ENCODE results near the gene BPHL. TPM values are rescaled to one million over a fixed set of nuclear protein-coding genes. Genes with fewer than 3 reads are reported as not detected.
"Not testable (repeated sequence)": the region's sequence is repeated elsewhere in the genome, so short reads cannot be mapped to it uniquely, and the experiment has no call there.

BPHL gene
- total RNA-seq, 1 experiment from 2014 or later = 9.3 TPM

- not testable (repeated sequence) for H4K20me1 ChIP-seq (ENCODE audit: insufficient read depth, low read depth, low read length); H3K4me2 ChIP-seq (ENCODE audit: low read depth, low read length, poor library complexity, severe bottlenecking); H3K79me2 ChIP-seq (ENCODE audit: low read length); H3K27me3 ChIP-seq (ENCODE audit: low read length); H3K4me1 ChIP-seq (ENCODE audit: low read length); H3K9ac ChIP-seq (ENCODE audit: low read length); H3K9me2 ChIP-seq (replicated peaks; ENCODE audit: insufficient read depth, low read length); H2AFZ ChIP-seq (ENCODE audit: low read length); H3K27ac ChIP-seq (ENCODE audit: low read length); H3K9me3 ChIP-seq (ENCODE audit: low read length); H3K4me3 ChIP-seq (ENCODE audit: low read length); H3K36me3 ChIP-seq (ENCODE audit: insufficient read depth, low read length)
- DNase-seq = peak; percentile 33
Measured at GRCh38 chr6:3171313-3172175, 53.0 kb downstream of the BPHL start.

- not testable (repeated sequence) for H3K4me2 ChIP-seq (ENCODE audit: low read depth, low read length, poor library complexity, severe bottlenecking); H3K9me2 ChIP-seq (replicated peaks; ENCODE audit: insufficient read depth, low read length); H3K4me3 ChIP-seq (ENCODE audit: low read length); H3K9me3 ChIP-seq (ENCODE audit: low read length); H3K4me1 ChIP-seq (ENCODE audit: low read length); H3K79me2 ChIP-seq (ENCODE audit: low read length); H4K20me1 ChIP-seq (ENCODE audit: insufficient read depth, low read depth, low read length); H3K9ac ChIP-seq (ENCODE audit: low read length); H3K27me3 ChIP-seq (ENCODE audit: low read length); H3K27ac ChIP-seq (ENCODE audit: low read length); H2AFZ ChIP-seq (ENCODE audit: low read length); H3K36me3 ChIP-seq (ENCODE audit: insufficient read depth, low read length)
- DNase-seq = peak; percentile 15
Measured at GRCh38 chr6:3172789-3173188, 54.3 kb downstream of the BPHL start.

- not testable (repeated sequence) for H3K4me2 ChIP-seq (ENCODE audit: low read depth, low read length, poor library complexity, severe bottlenecking)
Measured at GRCh38 chr6:3173636-3174089, 55.2 kb downstream of the BPHL start.

GRCh38 chr6:3175715-3176402, 57.3 kb downstream of the BPHL start:
- peak; percentile 23 for DNase-seq
- H3K4me2 ChIP-seq (ENCODE audit: low read depth, low read length, poor library complexity, severe bottlenecking) = no peak overlapping the region
- no peak overlapping the region for H2AFZ ChIP-seq (ENCODE audit: low read length)

More at GRCh38 chr6:3173636-3174089, 55.2 kb downstream of the BPHL start:
- H2AFZ ChIP-seq (ENCODE audit: low read length); H3K9me3 ChIP-seq (ENCODE audit: low read length); H3K4me3 ChIP-seq (ENCODE audit: low read length); H3K36me3 ChIP-seq (ENCODE audit: insufficient read depth, low read length); H3K27ac ChIP-seq (ENCODE audit: low read length); H3K4me1 ChIP-seq (ENCODE audit: low read length); H3K79me2 ChIP-seq (ENCODE audit: low read length); DNase-seq; H4K20me1 ChIP-seq (ENCODE audit: insufficient read depth, low read depth, low read length); H3K9ac ChIP-seq (ENCODE audit: low read length); H3K27me3 ChIP-seq (ENCODE audit: low read length); H3K9me2 ChIP-seq (replicated peaks; ENCODE audit: insufficient read depth, low read length): not testable (repeated sequence)

GRCh38 chr6:3176562-3177355, 58.2 kb downstream of the BPHL start:
- Histone ChIP-seq H3K36me3 (ENCODE audit: insufficient read depth, low read length) (no peaks in the 10 kb centered on the region), H3K27ac (ENCODE audit: low read length) (no peak overlapping the region), H3K79me2 (ENCODE audit: low read length) (no peaks in the 10 kb centered on the region), H3K4me1 (ENCODE audit: low read length) (no peaks in the 10 kb centered on the region), H3K27me3 (ENCODE audit: low read length) (no peaks in the 10 kb centered on the region), H4K20me1 (ENCODE audit: insufficient read depth, low read depth, low read length) (no peaks in the 10 kb centered on the region), H3K9ac (ENCODE audit: low read length) (no peak overlapping the region), H3K4me2 (ENCODE audit: low read depth, low read length, poor library complexity, severe bottlenecking) (no peak overlapping the region), H3K4me3 (ENCODE audit: low read length) (no peak overlapping the region), H3K9me2 (replicated peaks; ENCODE audit: insufficient read depth, low read length) (no peaks in the 10 kb centered on the region), H2AFZ (ENCODE audit: low read length) (no peak overlapping the region), H3K9me3 (ENCODE audit: low read length) (no peaks in the 10 kb centered on the region)
- peak; percentile 15 for DNase-seq

More at GRCh38 chr6:3175715-3176402, 57.3 kb downstream of the BPHL start:
- Histone ChIP-seq H3K36me3 (ENCODE audit: insufficient read depth, low read length) (no peaks in the 10 kb centered on the region), H3K27ac (ENCODE audit: low read length) (no peak overlapping the region), H3K79me2 (ENCODE audit: low read length) (no peaks in the 10 kb centered on the region), H3K4me1 (ENCODE audit: low read length) (no peaks in the 10 kb centered on the region), H3K9ac (ENCODE audit: low read length) (no peak overlapping the region), H3K4me3 (ENCODE audit: low read length) (no peak overlapping the region), H3K9me3 (ENCODE audit: low read length) (no peaks in the 10 kb centered on the region), H3K27me3 (ENCODE audit: low read length) (no peaks in the 10 kb centered on the region), H4K20me1 (ENCODE audit: insufficient read depth, low read depth, low read length) (no peaks in the 10 kb centered on the region), H3K9me2 (replicated peaks; ENCODE audit: insufficient read depth, low read length) (no peaks in the 10 kb centered on the region)

- H3K27me3 ChIP-seq (ENCODE audit: low read length); H3K9ac ChIP-seq (ENCODE audit: low read length); H3K27ac ChIP-seq (ENCODE audit: low read length); H4K20me1 ChIP-seq (ENCODE audit: insufficient read depth, low read depth, low read length); H3K79me2 ChIP-seq (ENCODE audit: low read length); H3K4me2 ChIP-seq (ENCODE audit: low read depth, low read length, poor library complexity, severe bottlenecking); DNase-seq; H3K4me3 ChIP-seq (ENCODE audit: low read length); H3K9me2 ChIP-seq (replicated peaks; ENCODE audit: insufficient read depth, low read length); H3K9me3 ChIP-seq (ENCODE audit: low read length); H3K36me3 ChIP-seq (ENCODE audit: insufficient read depth, low read length); H2AFZ ChIP-seq (ENCODE audit: low read length); H3K4me1 ChIP-seq (ENCODE audit: low read length): not testable (repeated sequence)
Measured at GRCh38 chr6:3178666-3179065, 60.2 kb downstream of the BPHL start.

- not testable (repeated sequence) for H3K4me3 ChIP-seq (ENCODE audit: low read length); H3K36me3 ChIP-seq (ENCODE audit: insufficient read depth, low read length); H3K79me2 ChIP-seq (ENCODE audit: low read length); H3K9me3 ChIP-seq (ENCODE audit: low read length); H3K27ac ChIP-seq (ENCODE audit: low read length); H3K4me1 ChIP-seq (ENCODE audit: low read length); H3K4me2 ChIP-seq (ENCODE audit: low read depth, low read length, poor library complexity, severe bottlenecking); H4K20me1 ChIP-seq (ENCODE audit: insufficient read depth, low read depth, low read length); H3K27me3 ChIP-seq (ENCODE audit: low read length); H2AFZ ChIP-seq (ENCODE audit: low read length); H3K9me2 ChIP-seq (replicated peaks; ENCODE audit: insufficient read depth, low read length); H3K9ac ChIP-seq (ENCODE audit: low read length); DNase-seq
Measured at GRCh38 chr6:3179945-3180344, 61.4 kb downstream of the BPHL start.

GRCh38 chr6:3181105-3181504, 62.6 kb downstream of the BPHL start:
- no peaks in the 10 kb centered on the region for H3K9me3 ChIP-seq (ENCODE audit: low read length)
- H3K4me2 ChIP-seq (ENCODE audit: low read depth, low read length, poor library complexity, severe bottlenecking) = no peak overlapping the region
- H3K9me2 ChIP-seq (replicated peaks; ENCODE audit: insufficient read depth, low read length) = no peaks in the 10 kb centered on the region
- H3K4me3 ChIP-seq (ENCODE audit: low read length) = no peak overlapping the region
- H3K9ac ChIP-seq (ENCODE audit: low read length) = no peak overlapping the region
- H3K4me1 ChIP-seq (ENCODE audit: low read length) = no peaks in the 10 kb centered on the region
- no peak overlapping the region for H3K27ac ChIP-seq (ENCODE audit: low read length)
- no peaks in the 10 kb centered on the region for H3K27me3 ChIP-seq (ENCODE audit: low read length)
- H3K79me2 ChIP-seq (ENCODE audit: low read length) = no peaks in the 10 kb centered on the region
- peak; percentile 10 for DNase-seq
- H3K36me3 ChIP-seq (ENCODE audit: insufficient read depth, low read length) = no peaks in the 10 kb centered on the region
- H2AFZ ChIP-seq (ENCODE audit: low read length) = no peak overlapping the region
- H4K20me1 ChIP-seq (ENCODE audit: insufficient read depth, low read depth, low read length) = no peaks in the 10 kb centered on the region
